Heart right ventricle (tissue), 16 donors: ENCODE measurements around the gene CDAN1. TPM values are rescaled to one million over a fixed set of nuclear protein-coding genes. Genes with fewer than 3 reads are reported as not detected.

Experiments
- ATAC-seq, 8 donors: fragments of 200-7000 bp; cut with Tn5 transposase; one replicate each; pipeline ENCODE4 v1.9.1; 2020; ENCODE audit warnings: mild to moderate bottlenecking in 8 of 8, moderate library complexity in 8 of 8, moderate number of reproducible peaks in 1 of 8
- DNase-seq, 2 donors: peaks; one replicate each; pipeline ENCODE4 v3.0.0-alpha.2; 2020
- H3K27ac ChIP-seq, 10 donors: fragments of 200-600 bp; sonication (generic) in 2 of 10; one replicate each; pipeline versions ENCODE4 v1.5.0 to v1.8.0; 2020 to 2022; ENCODE audit warnings: mild to moderate bottlenecking in 3 of 10
- H3K27me3 ChIP-seq, 7 donors: fragments of 200-600 bp; one replicate each; pipeline ENCODE4 v1.8.0; 2021 to 2022; ENCODE audit warnings: mild to moderate bottlenecking in 2 of 7
- H3K36me3 ChIP-seq, 9 donors: fragments of 200-600 bp; sonication (generic) in 1 of 9; one replicate each; pipeline versions ENCODE4 v1.5.0 to v1.8.0; 2020 to 2022; ENCODE audit warnings: mild to moderate bottlenecking in 2 of 9
- H3K4me1 ChIP-seq, 9 donors: fragments of 200-600 bp; sonication (generic) in 1 of 9; one replicate each; pipeline versions ENCODE4 v1.5.0 to v1.8.0; 2020 to 2022; ENCODE audit warnings: mild to moderate bottlenecking in 4 of 9
- H3K4me3 ChIP-seq, 10 donors: fragments of 200-600 bp; sonication (generic) in 2 of 10; one replicate each; pipeline versions ENCODE4 v1.5.0 to v1.8.0; 2020 to 2022; ENCODE audit warnings: mild to moderate bottlenecking in 7 of 10, moderate library complexity in 2 of 10
- H3K9me3 ChIP-seq, 11 donors: fragments of 200-600 bp in 10 of 11; sonication (generic) in 2 of 11; one replicate each; pipeline versions ENCODE4 v1.5.0 to v1.8.0; 2013 to 2022; ENCODE audit warnings: mild to moderate bottlenecking in 2 of 11, control low read depth in 1 of 11, moderate library complexity in 1 of 11
- WGBS, 2 donors: extraction: QIAGEN DNeasy Blood & Tissue Kit; methylation state at CpG; one replicate each; pipeline ENCODE4 v1.1.7; 2013; ENCODE audit warnings: inconsistent platforms in 1 of 2; 5-methylcytosine and 5-hydroxymethylcytosine counted together
- intact Hi-C, 10 donors: fragments of 100-400 bp; cut with DNase I; formaldehyde crosslinking; loops; one replicate each; pipeline versions ENCODE4 v1.11.1 to v1.14.2; 2022
- polyA plus RNA-seq, 2 donors: library from polyadenylated mRNA; stranded (reverse); fragments of 200-250 nt; gene quantifications; one replicate each; pipeline ENCODE4 v1.2.3, GENCODE V29; 2013
- total RNA-seq, 10 donors: library from RNA; stranded (reverse); fragmentation: NEBNext Ultra II Directional in 3 of 10; extraction: Animal tissue kit (Norgen Biotek cat#: 25700) in 3 of 10; gene quantifications; one replicate each; pipeline versions ENCODE4 v1.2.1 to v1.2.4, GENCODE V29; 2021 to 2023
- TF ChIP-seq, protein P1 (sequence below), 9 donors: fragments of 200-600 bp; sonication (generic) in 2 of 9; IDR thresholded peaks; one replicate each; pipeline versions ENCODE4 v1.5.0 to v1.8.0; 2021 to 2022; ENCODE audit warnings: antibody characterized with exemption in 9 of 9, mild to moderate bottlenecking in 5 of 9, moderate library complexity in 1 of 9
- donor health status: Arrhythmogenic right ventricular cardiomyopathy.
- donor health status: ischemic (EF 13 %, LVEDD 7.1; RV severe dilation, severe dysfunction).
- donor health status: healthy with polysubstance abuse.
- donor health status: DM: no; HTN: yes; CAD: no.
- donor health status: DM: no; HTN: no; CAD: no.
- donor health status: ischemic (EF 25% LVEDD 6.9; RV normal size, moderate dysfunction).
- donor health status: ischemic (EF 25% LVEDD 5.7; RV mildly dilated, moderate dysfunction).
- donor health status: healthy.
- donor health status: DM: yes; HTN: yes; CAD: no.
- donor health status: Ischemic cardiomyopathy.
- donor health status: ischemic (EF 35%, LVEDD 5.7; RV mildly dilated, moderate dysfunction).
- donor health status: nonischemic (EF 11% LVEDD 7.7; RV severe dilation, severe dysfunction).
- donor health status: DM: yes; HTN: yes; CAD: no.
- donor health status: PGD.
- donor health status: ischemic (EF 29% LVEDD 5.4; RV normal size, mild dysfunction).
- donor health status: nonischemic (EF 23%, LVEDD 6.1; RV moderate dilation, normal function).

Gene CDAN1
- total and polyA plus RNA-seq, 12 donors: 4.4 to 13.8 (median 6.8) TPM

DNA sequence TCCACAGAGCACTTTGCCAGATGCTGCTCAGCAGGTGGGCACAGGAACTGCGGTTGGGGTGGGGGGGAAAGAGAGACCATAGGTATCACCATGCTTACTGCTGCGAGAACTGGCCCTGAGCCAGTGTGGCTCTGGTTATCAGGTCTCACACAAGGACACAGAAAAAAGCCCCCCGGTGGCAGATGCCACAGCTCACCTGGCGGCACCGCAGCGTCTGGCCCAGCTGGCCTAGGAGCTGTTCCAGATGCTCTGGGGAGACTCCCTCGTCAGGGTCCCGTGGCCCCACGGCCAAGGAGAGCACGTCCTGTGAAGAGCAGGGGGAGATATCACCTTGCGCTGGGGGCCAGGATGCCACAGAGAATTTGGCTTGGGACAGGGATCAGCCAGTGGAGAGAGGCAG, 10.8 kb downstream of the CDAN1 start:
- DNase-seq (no peak), ATAC-seq (no peak)
- WGBS, 2 donors: 72 to 86% methylated on average over 11 of the region's 11 CpGs
- H3K4me3 ChIP-seq: no peak overlapping the region
- no peaks in the 10 kb centered on the region for H3K27me3 ChIP-seq
- intact Hi-C loops: loop anchor here in 1 of 10 donors (10.0 kb wide), 1 partner anchor 59 kb away; no protein-coding TSS in a partner anchor
- TF ChIP-seq, protein P1, sequence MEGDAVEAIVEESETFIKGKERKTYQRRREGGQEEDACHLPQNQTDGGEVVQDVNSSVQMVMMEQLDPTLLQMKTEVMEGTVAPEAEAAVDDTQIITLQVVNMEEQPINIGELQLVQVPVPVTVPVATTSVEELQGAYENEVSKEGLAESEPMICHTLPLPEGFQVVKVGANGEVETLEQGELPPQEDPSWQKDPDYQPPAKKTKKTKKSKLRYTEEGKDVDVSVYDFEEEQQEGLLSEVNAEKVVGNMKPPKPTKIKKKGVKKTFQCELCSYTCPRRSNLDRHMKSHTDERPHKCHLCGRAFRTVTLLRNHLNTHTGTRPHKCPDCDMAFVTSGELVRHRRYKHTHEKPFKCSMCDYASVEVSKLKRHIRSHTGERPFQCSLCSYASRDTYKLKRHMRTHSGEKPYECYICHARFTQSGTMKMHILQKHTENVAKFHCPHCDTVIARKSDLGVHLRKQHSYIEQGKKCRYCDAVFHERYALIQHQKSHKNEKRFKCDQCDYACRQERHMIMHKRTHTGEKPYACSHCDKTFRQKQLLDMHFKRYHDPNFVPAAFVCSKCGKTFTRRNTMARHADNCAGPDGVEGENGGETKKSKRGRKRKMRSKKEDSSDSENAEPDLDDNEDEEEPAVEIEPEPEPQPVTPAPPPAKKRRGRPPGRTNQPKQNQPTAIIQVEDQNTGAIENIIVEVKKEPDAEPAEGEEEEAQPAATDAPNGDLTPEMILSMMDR (IDR thresholded peaks at IDR 0.05): no peak
- H3K27ac ChIP-seq: no peak overlapping the region
- no peaks in the 10 kb centered on the region for H3K4me1 ChIP-seq
- no peaks in the 10 kb centered on the region for H3K9me3 ChIP-seq
- peaks cover 0 to 100% (median 69%) of the 10 kb centered on the region in 9 donors for H3K36me3 ChIP-seq

DNA sequence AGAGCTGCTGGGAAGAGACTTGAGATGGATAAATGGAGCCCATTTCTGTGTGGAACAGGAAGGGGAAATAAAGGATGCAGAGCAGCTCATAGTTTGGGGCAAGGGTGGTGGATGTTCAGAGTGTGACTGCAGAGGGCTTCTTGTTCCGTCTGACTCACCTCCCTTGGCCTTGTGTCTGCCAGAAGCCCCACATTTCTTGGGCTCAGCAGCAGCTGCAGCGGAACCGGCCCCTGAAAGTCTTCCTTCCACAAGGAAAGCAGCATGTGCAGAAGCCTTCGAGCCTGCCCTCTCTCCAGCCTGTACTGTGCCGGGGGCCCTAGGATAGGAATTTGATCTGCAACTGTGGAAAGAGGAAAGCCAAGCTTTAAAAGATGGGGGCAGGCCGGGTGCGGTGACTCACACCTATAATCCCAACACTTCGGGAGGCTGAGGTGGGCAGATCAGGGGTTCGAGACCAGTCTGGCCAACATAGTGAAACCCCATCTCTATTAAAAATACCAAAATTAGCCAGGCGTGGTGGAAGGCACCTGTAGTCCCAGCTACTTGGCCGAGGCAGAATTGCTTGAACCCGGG, 11.5 kb downstream of the CDAN1 start:
- no peak overlapping the region for H3K27ac ChIP-seq
- no peaks in the 10 kb centered on the region for H3K27me3 ChIP-seq
- H3K4me3 ChIP-seq: no peak overlapping the region
- ATAC-seq: no peak
- H3K4me1 ChIP-seq: no peaks in the 10 kb centered on the region
- H3K9me3 ChIP-seq: no peaks in the 10 kb centered on the region
- intact Hi-C loops: loop anchor here in 2 of 10 donors (2.0 to 10.0 kb wide), 2 partner anchors 19 to 59 kb away; no protein-coding TSS in a partner anchor
- WGBS, 2 donors: 90 to 91% methylated on average over 12 of the region's 12 CpGs
- peaks cover 0 to 100% (median 66%) of the 10 kb centered on the region in 9 donors for H3K36me3 ChIP-seq
- no peak for DNase-seq
- TF ChIP-seq, protein P1 (IDR thresholded peaks at IDR 0.05): no peak

DNA sequence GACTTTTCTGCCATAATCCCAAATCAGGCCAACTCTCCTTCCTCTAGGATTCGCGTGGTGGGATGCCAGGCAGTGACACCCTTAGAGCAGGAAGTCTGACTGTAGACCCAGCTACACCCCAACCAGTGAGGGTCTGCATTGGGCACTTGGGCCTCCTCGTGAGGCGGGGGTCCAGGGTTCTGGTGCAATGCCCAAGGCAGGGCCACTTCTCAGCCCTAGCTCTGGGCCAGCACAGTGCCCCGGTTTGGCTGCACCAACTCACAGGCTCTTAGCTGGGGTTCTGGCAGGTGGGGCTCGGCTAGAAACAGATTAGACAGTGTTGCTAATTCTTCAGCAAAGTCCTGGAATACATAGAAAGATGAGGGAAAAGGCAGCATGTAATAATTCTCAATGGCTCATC, 12.7 kb downstream of the CDAN1 start:
- Histone ChIP-seq H3K27ac (no peak overlapping the region), H3K27me3 (no peaks in the 10 kb centered on the region), H3K4me3 (no peak overlapping the region), H3K36me3 (peaks cover 0 to 100% (median 71%) of the 10 kb centered on the region in 9 donors), H3K4me1 (no peaks in the 10 kb centered on the region), H3K9me3 (no peaks in the 10 kb centered on the region)
- TF ChIP-seq, protein P1 (IDR thresholded peaks at IDR 0.05): no peak
- intact Hi-C loops: loop anchor here in 2 of 10 donors (2.0 to 10.0 kb wide), 2 partner anchors 21 to 61 kb away; no protein-coding TSS in a partner anchor
- 85 to 88% methylated on average over 6 of the region's 6 CpGs for WGBS, 2 donors
- DNase-seq (no peak), ATAC-seq (no peak)

DNA sequence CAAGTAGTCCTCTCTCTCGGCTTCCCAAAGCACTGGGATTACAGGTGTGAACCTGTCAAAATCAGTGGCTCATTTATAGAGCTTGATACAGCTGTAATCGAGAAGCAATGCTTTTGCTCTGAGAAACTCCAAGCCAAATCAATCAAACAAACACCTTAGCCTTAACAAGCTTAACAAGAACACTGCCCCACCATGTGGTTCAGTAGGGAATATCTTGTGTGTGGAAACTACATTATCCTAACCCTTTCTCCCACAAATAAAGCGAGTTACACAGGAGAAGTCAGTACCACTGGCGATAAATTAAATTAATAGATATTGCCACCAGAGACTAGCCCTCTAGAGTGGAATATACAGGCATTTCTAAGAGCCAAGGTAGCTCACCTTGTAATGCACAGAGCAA, 13.9 kb downstream of the CDAN1 start:
- Histone ChIP-seq H3K4me1 (no peaks in the 10 kb centered on the region), H3K27ac (no peak overlapping the region), H3K9me3 (no peaks in the 10 kb centered on the region), H3K27me3 (no peaks in the 10 kb centered on the region), H3K4me3 (no peak overlapping the region), H3K36me3 (peaks cover 0 to 100% (median 72%) of the 10 kb centered on the region in 9 donors)
- intact Hi-C loops: loop anchor here in 1 of 10 donors (10.0 kb wide), 1 partner anchor 62 kb away; no protein-coding TSS in a partner anchor
- DNase-seq: no peak
- WGBS, 2 donors: 93 to 96% methylated on average over 4 of the region's 4 CpGs
- TF ChIP-seq, protein P1 (IDR thresholded peaks at IDR 0.05): no peak
- no peak for ATAC-seq
